DMS 273 treated with DMSO at 0.1 percent for 48 hours (cell line): ENCODE data around the gene SIPA1L3.
"Not testable (repeated sequence)": the region's sequence is repeated elsewhere in the genome, so short reads cannot be mapped to it uniquely, and the experiment has no call there.

ENCODE experiments used
- DNase-seq: peaks from one replicate; lab custom pipeline; 2025; lab: John Stamatoyannopoulos, UW

Gene SIPA1L3

DNA sequence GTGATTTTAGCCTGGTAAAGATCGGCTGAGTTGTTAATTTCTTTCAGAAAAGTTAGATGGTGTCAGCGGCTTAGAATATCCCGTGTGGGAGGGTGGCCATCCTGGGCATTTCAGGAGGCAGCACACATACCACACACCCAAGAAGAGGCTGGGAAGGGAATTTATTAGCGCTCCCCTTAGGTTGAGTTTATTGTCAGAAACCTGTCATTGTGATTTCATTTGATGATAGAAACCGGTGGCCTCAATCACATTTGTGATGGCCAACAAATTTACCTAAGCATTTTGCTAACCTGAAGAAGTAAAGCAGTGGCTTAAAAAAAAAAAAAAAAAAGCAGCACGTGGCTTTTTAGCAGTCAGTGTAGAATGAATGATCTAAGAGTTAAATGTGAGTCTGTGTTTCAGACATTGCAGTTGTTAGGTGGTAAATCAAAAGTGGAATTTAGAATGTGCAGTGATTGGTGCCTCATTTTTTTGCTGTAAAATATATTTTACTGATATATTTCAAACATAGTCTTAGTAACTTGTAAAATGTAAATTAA is 2.7 kb downstream of the SIPA1L3 start:
- no peak for DNase-seq

DNA sequence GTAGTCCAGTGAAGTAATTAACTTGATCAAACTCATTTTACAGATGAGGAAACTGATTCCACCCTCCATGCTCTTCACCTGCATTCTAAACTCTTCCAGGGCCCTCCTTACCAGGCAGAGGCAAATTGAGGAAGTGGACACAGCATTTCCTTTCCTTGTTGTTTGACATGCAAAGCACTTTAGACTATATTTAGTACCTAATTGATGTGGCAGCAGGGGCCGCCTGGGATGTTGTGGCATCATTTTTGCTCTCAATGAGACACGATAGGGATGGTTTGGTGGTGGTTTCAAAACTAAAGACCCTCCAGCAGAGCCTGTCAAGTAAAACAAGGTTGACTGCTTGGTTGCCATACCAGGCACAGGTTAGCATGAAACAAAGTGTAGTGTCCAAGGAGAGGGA is 7.9 kb downstream of the SIPA1L3 start:
- no peak for DNase-seq

DNA sequence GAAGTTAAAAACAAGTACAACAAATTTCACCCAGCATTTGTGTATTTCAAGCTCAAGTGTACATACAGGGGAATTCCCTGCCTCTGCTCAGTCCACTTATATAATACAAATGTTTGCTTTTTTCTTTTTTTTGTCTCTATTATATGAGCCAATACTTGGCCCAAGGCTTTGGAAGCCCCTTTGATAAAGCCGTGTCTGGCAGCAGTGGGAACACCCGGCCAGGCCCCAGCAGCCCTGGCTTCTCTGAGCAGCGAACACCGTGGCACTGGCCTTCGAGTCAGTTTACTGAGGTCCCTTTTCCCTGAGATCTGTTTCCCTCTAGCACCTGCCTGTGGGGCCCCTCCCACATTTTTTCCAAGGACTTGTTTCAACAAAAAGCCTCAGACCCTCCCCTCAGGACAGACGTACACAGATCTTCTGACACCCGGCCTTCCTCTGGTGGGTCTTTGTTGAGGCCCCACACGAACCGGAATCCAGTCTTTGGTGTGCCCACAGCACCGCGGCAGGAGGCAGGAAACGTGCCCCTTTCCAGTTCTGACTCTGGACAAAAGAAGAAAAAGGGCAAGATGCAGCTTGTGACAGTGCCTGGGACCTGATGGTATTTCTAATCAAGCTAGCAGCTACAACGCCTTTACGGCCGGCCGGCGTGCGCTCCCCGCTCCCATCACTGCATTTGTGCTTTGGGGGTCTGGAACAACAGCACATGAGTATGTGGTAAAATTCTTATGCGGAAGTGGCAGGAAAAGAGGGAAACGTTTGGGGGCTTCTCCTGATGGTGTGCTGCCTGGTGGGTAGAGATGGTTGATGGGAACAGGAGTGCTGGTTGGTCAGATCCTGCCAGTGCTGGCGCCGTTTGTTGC is 13.8 kb downstream of the SIPA1L3 start:
- no peak for DNase-seq

DNA sequence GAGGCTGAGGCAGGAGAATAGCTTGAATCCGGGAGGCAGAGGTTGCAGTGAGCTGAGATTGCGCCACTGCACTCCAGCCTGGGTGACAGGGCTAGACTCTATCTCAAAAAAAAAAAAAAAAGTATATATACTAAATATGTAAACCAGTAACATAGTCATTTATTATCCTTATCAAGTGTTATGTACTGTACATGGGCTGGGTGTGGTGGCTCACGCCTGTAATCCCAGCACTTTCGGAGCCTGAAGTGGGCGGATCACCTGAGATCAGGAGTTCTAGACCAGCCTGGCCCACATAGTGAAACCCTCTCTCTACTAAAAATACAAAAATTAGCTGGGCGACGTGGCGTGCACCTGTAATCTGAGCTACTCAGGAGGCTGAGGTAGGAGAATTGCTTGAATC is 17.6 kb downstream of the SIPA1L3 start:
- DNase-seq = not testable (repeated sequence)

DNA sequence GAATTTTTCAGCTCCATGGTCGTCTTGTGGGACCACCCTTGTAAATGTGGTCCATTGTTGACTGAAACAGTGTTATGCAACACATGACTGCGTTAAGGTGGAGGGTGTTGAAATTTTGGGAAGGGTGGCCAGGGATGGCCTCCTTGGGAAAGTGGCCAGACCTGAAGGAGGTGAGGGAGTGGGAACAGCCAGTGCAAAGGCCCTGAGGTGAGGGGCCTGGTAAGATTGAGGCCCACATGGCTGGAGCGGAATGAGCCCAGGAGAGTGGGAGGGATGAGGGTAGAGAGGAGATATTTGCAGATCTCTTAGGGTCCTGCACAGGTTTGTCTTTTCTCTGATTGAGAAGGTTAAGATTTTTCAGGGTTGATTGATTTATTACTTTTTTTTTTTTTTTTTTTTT is 18.2 kb downstream of the SIPA1L3 start:
- no peak for DNase-seq

GRCh38 chr19:37926255-37926654 is 19.2 kb downstream of the SIPA1L3 start:
- no peak for DNase-seq

DNA sequence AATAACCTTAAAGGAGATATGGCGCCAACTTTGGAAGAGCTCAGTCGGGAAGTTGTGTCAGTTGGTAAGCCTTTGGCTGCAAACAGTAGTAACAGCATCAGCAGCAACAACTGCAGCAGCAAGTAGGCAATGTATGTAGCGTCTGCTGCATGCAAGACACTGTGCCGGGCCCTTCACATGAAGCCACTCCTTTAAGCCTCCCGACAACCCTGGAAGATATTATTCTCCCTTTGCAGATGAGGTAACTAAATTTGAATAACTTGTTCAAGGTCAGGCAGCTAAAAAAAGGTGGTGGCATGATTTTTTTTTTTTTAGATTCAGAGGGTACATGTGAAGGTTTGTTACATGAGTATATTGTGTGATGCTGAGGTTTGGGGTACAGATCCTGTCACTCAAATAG is 19.7 kb downstream of the SIPA1L3 start:
- DNase-seq = no peak

DNA sequence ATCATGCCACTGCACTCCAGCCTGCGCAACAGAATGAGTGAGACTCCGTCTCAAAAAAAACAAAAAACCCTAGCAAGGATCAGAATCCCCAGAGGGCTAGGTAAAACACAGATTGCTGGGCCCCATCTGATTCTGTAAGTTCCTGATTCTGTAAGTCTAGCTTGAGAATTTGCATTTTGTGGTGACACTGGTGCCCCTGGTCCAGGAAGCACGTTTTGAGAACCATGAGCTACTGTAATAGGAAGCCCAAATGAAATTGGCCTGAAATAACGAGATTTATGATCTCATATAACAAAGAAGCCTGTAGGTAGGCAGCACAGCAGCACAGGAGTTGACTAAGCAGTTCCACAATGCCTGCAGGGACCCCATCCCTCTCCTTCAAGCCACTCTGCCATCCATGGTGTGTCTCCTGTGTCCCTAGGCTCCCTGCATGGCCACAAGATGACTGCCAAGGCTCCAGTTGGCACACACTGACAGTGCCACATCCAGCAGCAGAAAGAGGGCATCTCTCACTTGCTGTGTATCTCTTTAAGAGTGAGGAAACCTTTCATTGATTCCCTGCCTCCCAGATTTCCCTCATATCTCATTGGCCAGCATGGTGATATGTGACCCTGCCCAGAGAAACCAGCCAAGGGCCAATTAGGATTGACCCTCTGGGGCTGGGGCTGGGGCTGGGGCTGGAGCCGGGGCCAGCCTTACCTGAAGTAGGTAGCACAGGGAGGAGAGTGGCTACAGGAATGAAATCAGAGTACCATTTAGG is 21.7 kb downstream of the SIPA1L3 start:
- DNase-seq = no peak

- DNase-seq = no peak
These were observed 22.4 kb downstream of the SIPA1L3 start for GRCh38 chr19:37929355-37929923.

DNA sequence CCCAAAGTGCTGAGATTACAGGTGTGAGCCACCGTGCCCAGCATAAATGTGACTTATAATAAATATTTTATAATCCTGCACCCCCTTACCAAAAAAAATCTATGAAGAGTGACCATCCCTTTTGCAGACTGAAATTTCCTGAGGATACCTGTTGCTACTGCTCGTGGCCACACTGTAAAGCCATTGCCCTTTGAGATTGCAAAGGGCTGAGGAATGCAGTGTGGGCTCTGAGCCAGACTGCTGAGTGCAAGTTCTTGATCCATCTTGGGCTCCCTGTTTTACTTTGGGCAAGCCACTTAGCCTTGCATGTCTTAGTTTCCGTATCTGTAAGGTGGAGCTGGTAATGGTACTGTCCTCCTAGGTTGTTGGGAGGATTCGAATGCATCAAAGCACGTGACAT is 23.4 kb downstream of the SIPA1L3 start:
- DNase-seq = no peak

GRCh38 chr19:37931881-37932655 is 25.1 kb downstream of the SIPA1L3 start:
- peak; percentile 35 for DNase-seq

DNA sequence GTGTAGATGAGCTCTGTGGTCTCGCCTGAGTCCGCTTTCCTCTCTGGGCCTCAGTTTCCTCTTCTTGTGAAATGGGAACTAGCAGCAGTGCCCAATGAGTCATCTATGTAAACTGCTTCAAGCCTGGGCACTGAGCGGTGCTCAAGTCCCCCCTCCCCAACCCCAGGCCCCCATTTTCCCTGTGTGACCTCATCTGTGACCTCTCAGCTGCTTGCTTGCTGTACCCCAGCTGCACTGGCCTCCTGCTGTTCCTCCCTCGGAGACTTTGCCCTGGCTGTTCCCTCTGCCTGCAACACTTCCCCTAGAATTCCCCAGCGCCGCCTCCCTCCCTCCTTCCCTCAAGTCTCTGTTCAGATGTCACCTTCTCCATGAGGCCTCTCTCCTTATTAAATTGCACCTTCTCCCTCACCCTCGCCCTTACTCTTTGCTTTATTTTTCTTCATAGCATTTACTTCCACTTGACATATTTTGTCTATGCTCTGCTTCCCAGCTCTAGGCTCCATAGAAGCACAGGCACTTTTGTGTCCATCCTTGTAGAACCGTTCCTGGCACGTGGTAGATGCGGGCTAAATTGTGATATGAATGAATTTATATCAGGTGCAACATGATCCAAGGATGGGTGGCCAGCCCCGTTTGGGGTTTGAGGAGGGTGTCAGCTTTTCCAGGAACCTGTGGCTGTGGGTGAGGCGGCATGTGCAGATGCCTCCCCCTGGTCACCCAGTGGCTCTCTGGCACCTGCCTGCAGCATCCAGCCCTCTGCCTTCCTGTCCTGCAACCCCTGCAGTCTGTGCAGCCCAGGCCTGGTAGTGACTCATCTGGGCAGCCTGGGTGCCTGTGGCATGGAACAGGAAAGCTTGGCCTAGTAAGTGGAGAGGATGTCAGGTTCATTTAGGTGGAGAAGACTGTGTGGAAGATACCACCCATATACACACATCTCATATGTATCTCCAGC is 26.3 kb downstream of the SIPA1L3 start:
- DNase-seq = no peak

- DNase-seq = no peak
These were observed 26.9 kb downstream of the SIPA1L3 start for GRCh38 chr19:37933937-37934358.

GRCh38 chr19:37935341-37935740 is 28.3 kb downstream of the SIPA1L3 start:
- no peak for DNase-seq

DNA sequence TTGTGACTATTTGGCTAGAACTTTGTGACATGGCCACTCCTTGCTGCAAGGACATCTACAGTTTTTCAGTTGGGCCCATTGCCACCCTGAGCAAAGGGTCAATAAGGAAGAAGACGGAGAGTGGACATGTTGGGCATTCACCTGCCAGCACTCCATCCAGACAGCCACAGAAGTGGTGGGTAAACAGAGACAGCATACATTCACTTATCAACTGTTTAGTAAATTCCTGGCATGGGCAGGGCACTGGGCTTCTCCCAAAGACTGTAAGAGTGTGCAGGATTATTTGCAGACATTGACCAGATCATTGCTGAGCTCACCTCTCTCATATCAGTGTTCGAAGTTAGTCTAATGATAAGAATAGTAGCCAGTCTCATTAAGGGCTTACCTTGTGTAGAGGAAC is 29.2 kb downstream of the SIPA1L3 start:
- no peak for DNase-seq

DNA sequence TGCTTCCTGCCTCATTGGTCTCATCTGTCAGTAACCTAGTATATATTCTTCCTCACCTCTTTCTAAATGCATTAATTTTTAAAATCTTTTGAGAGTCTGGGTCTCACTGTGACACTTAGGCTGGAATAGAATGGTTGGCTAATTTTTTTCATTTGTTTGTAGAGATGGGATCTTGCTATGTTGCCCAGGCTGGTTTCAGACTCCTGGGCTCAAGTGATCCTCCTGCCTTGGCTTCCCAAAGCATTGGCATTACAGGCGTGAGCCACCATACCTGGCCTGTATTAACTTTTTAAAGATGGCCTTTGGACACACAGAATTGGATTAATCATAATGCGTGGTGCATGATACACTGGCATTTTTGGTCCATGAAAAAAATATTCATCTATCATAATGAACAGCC is 29.9 kb downstream of the SIPA1L3 start:
- no peak for DNase-seq

GRCh38 chr19:37938353-37938752 is 31.3 kb downstream of the SIPA1L3 start:
- no peak for DNase-seq

- DNase-seq = no peak
These were observed 34.9 kb downstream of the SIPA1L3 start for GRCh38 chr19:37941782-37942515.

GRCh38 chr19:37942516-37942902 is 35.5 kb downstream of the SIPA1L3 start:
- no peak for DNase-seq

GRCh38 chr19:37943480-37943879 is 36.5 kb downstream of the SIPA1L3 start:
- DNase-seq = no peak
